Measurements from ENCODE around the gene SYT3. TPM values are rescaled to one million over a fixed set of nuclear protein-coding genes. Genes with fewer than 3 reads are reported as not detected.

Gene SYT3
- total and polyA plus RNA-seq, 2 of the 8 experiments (the other 6 are each of a cell fraction or from before 2014, with no cell fraction given) = 6.7 to 17.3 TPM

DNA sequence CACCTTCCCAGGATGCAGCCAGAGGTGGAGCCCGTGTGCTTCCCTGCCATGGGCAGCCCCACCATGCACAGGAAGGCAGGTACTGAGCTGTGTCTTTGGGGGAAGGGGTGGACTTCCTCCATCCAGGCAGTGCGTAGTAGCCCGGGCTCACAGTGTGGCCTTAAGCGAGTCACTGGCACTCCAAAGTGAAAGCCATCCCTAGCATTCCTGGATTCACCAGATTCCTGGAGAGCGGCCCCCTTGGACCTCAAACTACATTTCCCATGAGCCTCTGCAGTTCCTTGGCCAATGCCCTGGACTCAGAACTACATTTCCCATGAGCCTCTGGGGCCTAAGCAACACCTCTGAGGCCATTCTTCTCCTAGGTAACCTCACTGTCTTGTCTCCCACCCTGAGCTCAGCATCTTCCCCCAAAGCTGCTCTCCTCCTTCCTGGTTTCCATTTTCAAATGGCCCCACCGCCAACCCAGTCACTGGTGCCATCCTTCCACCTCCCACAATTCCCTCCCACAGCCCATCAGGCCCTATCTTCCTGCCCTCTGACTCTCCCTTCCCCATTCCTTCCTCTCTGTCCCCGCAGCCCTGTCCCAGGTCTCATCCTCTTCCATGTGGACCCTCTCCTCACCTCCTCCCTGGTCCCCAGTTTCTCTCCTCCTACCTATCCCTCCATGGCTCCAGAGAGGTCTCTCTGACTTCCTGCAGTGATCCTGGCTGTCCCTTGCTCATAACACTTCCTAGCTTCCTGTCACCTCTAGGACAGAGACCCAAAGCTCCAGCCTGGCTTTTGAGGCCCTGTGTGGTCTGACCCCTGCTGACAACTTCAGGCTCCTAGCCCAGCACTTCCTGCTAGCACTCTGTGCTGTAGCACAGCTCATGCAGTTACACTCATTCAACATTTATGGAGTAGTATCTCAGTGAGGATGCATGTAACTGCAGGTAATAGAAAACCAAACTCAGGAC lies 10.0 kb upstream of the SYT3 start, which contains the start of gene C19orf81:
Gene C19orf81, plus strand, starts transcription at position 13 of the 959 bp plus-strand sequence. Its CDS starts 0 bp downstream, at position 13.
- H3K14ac ChIP-seq (ENCODE audit: insufficient read length) = no peak within 1 kb of the TSS
- H3K23me2 ChIP-seq (ENCODE audit: low read depth, low read length) = peaks cover 5% of the 10 kb centered on the region; the same call in 1 of the 2 replicates
- peak within 1 kb of the TSS; percentile 65; the same call in 1 of the 2 replicates for H2AK5ac ChIP-seq (ENCODE audit: low read depth, low read length)
- no peak within 1 kb of the TSS for H3K4ac ChIP-seq (replicated peaks; ENCODE audit: insufficient read length, low read depth, low read length)
- peak within 1 kb of the TSS; percentile 91; the same call in 1 of the 2 replicates for H2BK12ac ChIP-seq (ENCODE audit: low read depth, low read length)
- no peaks in the 10 kb centered on the region for H4K20me1 ChIP-seq (replicated peaks in 1 of 2; ENCODE audit: control insufficient read depth in 1 of 2, insufficient read depth in 2 of 2, low read length in 2 of 2)
- no peaks in the 10 kb centered on the region for H3K9me3 ChIP-seq (ENCODE audit: insufficient read depth in 2 of 2, low read depth in 1 of 2, low read length in 1 of 2)
- FAIRE-seq (peak; percentile 89), DNase-seq (ENCODE audit: low read depth in 1 of 2, low spot score in 2 of 2) (peak in 1 of 2 experiments; percentile 79)
- peak within 1 kb of the TSS; percentile 89 for H4K91ac ChIP-seq (replicated peaks; ENCODE audit: insufficient read length, low read length)
- H3K36me3 ChIP-seq (ENCODE audit: control insufficient read depth in 2 of 4, insufficient read depth in 4 of 4, low read length in 3 of 4) = no peaks in the 10 kb centered on the region
- H3K23ac ChIP-seq (ENCODE audit: insufficient read length) = no peak within 1 kb of the TSS
- peak within 1 kb of the TSS; percentile 49 for H4K5ac ChIP-seq (ENCODE audit: insufficient read length, low read depth, low read length)
- peak within 1 kb of the TSS; percentile 90 for H2AFZ ChIP-seq (ENCODE audit: low read length)
- H2BK20ac ChIP-seq (ENCODE audit: low read length) = peak within 1 kb of the TSS; percentile 87
- H3K4me1 ChIP-seq (replicated peaks in 1 of 4; ENCODE audit: control insufficient read depth in 3 of 4, insufficient read depth in 4 of 4, low read length in 3 of 4) = peaks cover 0 to 10% (median 5%) of the 10 kb centered on the region in 4 experiments; a peak in 6 of 7 replicates
- peaks cover 0 to 15% (median 10%) of the 10 kb centered on the region in 4 experiments; a peak in 5 of 7 replicates for H3K27me3 ChIP-seq (replicated peaks in 1 of 4; ENCODE audit: control insufficient read depth in 3 of 4, extremely low read depth in 1 of 4, insufficient read depth in 3 of 4, low read length in 3 of 4)
- H3K56ac ChIP-seq (replicated peaks; ENCODE audit: insufficient read length, low read depth, low read length) = no peak within 1 kb of the TSS
- no peak within 1 kb of the TSS for H2BK120ac ChIP-seq (replicated peaks; ENCODE audit: low read depth, low read length)
- peak within 1 kb of the TSS; percentile 86; the same call in 1 of the 2 replicates for H2BK5ac ChIP-seq (ENCODE audit: low read depth, low read length)
- ChIA-PET POLR2A (ENCODE audit: partially characterized antibody) (interaction anchor here (0.7 to 1.5 kb wide), 4 partner anchors 10 to 54 kb away, joined by 3 to 5 read pairs (median 4); no protein-coding TSS in a partner anchor), CTCF (ENCODE audit: partially characterized antibody) (interaction anchor here (1.0 to 3.0 kb wide), 5 partner anchors 21 to 93 kb away, joined by 3 to 11 read pairs (median 3); no protein-coding TSS in a partner anchor)
- no peaks in the 10 kb centered on the region for H3K79me1 ChIP-seq (ENCODE audit: low read depth, low read length)
- H2BK15ac ChIP-seq (ENCODE audit: low read length) = peak within 1 kb of the TSS; percentile 95
- 0 out of 2 replicates have a peak within 1 kb of the TSS, but pooled peaks have one; percentile 7 for H4K8ac ChIP-seq (ENCODE audit: extremely low read depth, insufficient read depth, low read length)
- H3K9ac ChIP-seq (replicated peaks in 1 of 4; ENCODE audit: extremely low read depth in 1 of 4, low read depth in 3 of 4, low read length in 3 of 4) = no peak within 1 kb of the TSS
- peak within 1 kb of the TSS; percentile 19 to 53 (median 34); a peak in 5 of 8 replicates for H3K4me3 ChIP-seq (ENCODE audit: extremely low read depth in 1 of 4, insufficient read depth in 2 of 4, low read depth in 3 of 4, low read length in 4 of 4)
- no peak within 1 kb of the TSS for H3K27ac ChIP-seq (ENCODE audit: low read depth, low read length)
- H3K4me2 ChIP-seq (ENCODE audit: insufficient read depth in 1 of 2, low read depth in 2 of 2, low read length in 2 of 2) = peak within 1 kb of the TSS; percentile 74 to 76
- WGBS, 2 experiments (ENCODE audit: extremely low coverage in 1 of 2, insufficient coverage in 1 of 2, insufficient read length in 1 of 2, insufficient replicate concordance in 2 of 2, low coverage in 1 of 2, low lambda C conversion rate in 2 of 2, missing lambda C conversion rate in 1 of 2) = 38% methylated on average over 7 of the region's 7 CpGs; no CpG with 5 or more reads in 1 of the 2 experiments
- peak within 1 kb of the TSS; percentile 91 for H3K18ac ChIP-seq (ENCODE audit: extremely low read depth, low read length)
- no peaks in the 10 kb centered on the region for H3K79me2 ChIP-seq (ENCODE audit: control insufficient read depth in 1 of 2, insufficient read depth in 2 of 2, low read length in 2 of 2)
- TF ChIP-seq TCF12 (IDR thresholded peaks at IDR 0.05; ENCODE audit: low read depth, low read length) = no peak
- peak; percentile 49; the same call in 1 of the 2 replicates for TF ChIP-seq RBBP5 (IDR thresholded peaks at IDR 0.05; ENCODE audit: borderline replicate concordance, low read depth, low read length)
- TF ChIP-seq TEAD4 (IDR thresholded peaks at IDR 0.05; ENCODE audit: low read depth, low read length) = peak; percentile 57; the same call in 1 of the 2 replicates
- TF ChIP-seq BACH1 (IDR thresholded peaks at IDR 0.05; ENCODE audit: low read length) = no peak
- TF ChIP-seq, protein P1, sequence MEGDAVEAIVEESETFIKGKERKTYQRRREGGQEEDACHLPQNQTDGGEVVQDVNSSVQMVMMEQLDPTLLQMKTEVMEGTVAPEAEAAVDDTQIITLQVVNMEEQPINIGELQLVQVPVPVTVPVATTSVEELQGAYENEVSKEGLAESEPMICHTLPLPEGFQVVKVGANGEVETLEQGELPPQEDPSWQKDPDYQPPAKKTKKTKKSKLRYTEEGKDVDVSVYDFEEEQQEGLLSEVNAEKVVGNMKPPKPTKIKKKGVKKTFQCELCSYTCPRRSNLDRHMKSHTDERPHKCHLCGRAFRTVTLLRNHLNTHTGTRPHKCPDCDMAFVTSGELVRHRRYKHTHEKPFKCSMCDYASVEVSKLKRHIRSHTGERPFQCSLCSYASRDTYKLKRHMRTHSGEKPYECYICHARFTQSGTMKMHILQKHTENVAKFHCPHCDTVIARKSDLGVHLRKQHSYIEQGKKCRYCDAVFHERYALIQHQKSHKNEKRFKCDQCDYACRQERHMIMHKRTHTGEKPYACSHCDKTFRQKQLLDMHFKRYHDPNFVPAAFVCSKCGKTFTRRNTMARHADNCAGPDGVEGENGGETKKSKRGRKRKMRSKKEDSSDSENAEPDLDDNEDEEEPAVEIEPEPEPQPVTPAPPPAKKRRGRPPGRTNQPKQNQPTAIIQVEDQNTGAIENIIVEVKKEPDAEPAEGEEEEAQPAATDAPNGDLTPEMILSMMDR (IDR thresholded peaks at IDR 0.05; ENCODE audit: control extremely low read depth in 1 of 3, insufficient read depth in 1 of 3, low read depth in 1 of 3, low read length in 3 of 3) = peak in 2 of 3 experiments; percentile 2 to 30; a peak in 2 of 4 replicates
- peak; percentile 52; the same call in 1 of the 2 replicates for TF ChIP-seq TAF1 (IDR thresholded peaks at IDR 0.05; ENCODE audit: low read depth, low read length)
- no peak for TF ChIP-seq RNF2 (IDR thresholded peaks at IDR 0.05; ENCODE audit: borderline replicate concordance, low read depth, low read length, missing control alignments, poor library complexity, severe bottlenecking)

Measured in H1 (cell line).